GM21825 (cell line): ENCODE data around the gene LTB4R.
"Not testable (repeated sequence)": the region's sequence is repeated elsewhere in the genome, so short reads cannot be mapped to it uniquely, and the experiment has no call there.

Source experiments
- ATAC-seq: cut with Tn5 transposase; IDR thresholded peaks from one replicate; pipeline ENCODE4 v1.9.1; 2021; ENCODE audit warnings: mild to moderate bottlenecking, moderate library complexity; ENCODE audit not compliant: unreplicated experiment

The LTB4R gene

GRCh38 chr14:24338843-24339242 lies 27.5 kb downstream of the LTB4R start:
- no peak for ATAC-seq

GRCh38 chr14:24339284-24340151 lies 28.2 kb downstream of the LTB4R start, which contains the start of gene RIPK3:
RIPK3 (minus strand) TSS chr14:24339991; CDS start chr14:24339826, 165 bp downstream.
- ATAC-seq, result peak; percentile 84

GRCh38 chr14:24340606-24341005 lies 29.3 kb downstream of the LTB4R start:
- ATAC-seq, result no peak

- ATAC-seq, result no peak
Measured at GRCh38 chr14:24342889-24343288, 31.6 kb downstream of the LTB4R start.

- ATAC-seq, result no peak
Measured at GRCh38 chr14:24343795-24344660, 32.7 kb downstream of the LTB4R start.

GRCh38 chr14:24347134-24347533 lies 35.8 kb downstream of the LTB4R start:
- no peak for ATAC-seq

- no peak for ATAC-seq
Measured at GRCh38 chr14:24348186-24348585, 36.9 kb downstream of the LTB4R start.

GRCh38 chr14:24349742-24350141 lies 38.4 kb downstream of the LTB4R start:
- no peak for ATAC-seq

GRCh38 chr14:24351517-24351916 lies 40.2 kb downstream of the LTB4R start:
- no peak for ATAC-seq

GRCh38 chr14:24353559-24354481 lies 42.5 kb downstream of the LTB4R start:
- ATAC-seq, result no peak

- ATAC-seq, result not testable (repeated sequence)
Measured at GRCh38 chr14:24354482-24354825, 43.2 kb downstream of the LTB4R start.

- ATAC-seq, result no peak
Measured at GRCh38 chr14:24355009-24355408, 43.7 kb downstream of the LTB4R start.

GRCh38 chr14:24356208-24356607 lies 44.9 kb downstream of the LTB4R start:
- ATAC-seq, result no peak

GRCh38 chr14:24360281-24360680 lies 49.0 kb downstream of the LTB4R start:
- ATAC-seq, result no peak

- no peak for ATAC-seq
Measured at GRCh38 chr14:24361326-24361725, 50.0 kb downstream of the LTB4R start.

- ATAC-seq, result no peak
Measured at GRCh38 chr14:24362241-24362960, 51.1 kb downstream of the LTB4R start.

GRCh38 chr14:24363401-24363800 lies 52.1 kb downstream of the LTB4R start:
- ATAC-seq, result no peak

GRCh38 chr14:24364841-24365240 lies 53.5 kb downstream of the LTB4R start:
- ATAC-seq, result no peak

- no peak for ATAC-seq
Measured at GRCh38 chr14:24365600-24366412, 54.5 kb downstream of the LTB4R start.
